Ishikawa (cell line): ENCODE results near the gene FMN2.

Experiments used
- CEBPB ChIP-seq: IDR thresholded peaks from 2 replicates; pipeline ENCODE4 v1.6.1; 2012
- CREB1 ChIP-seq: IDR thresholded peaks from 2 replicates; pipeline ENCODE4 v1.6.1; 2012; ENCODE audit warnings: low read depth
- EP300 ChIP-seq: IDR thresholded peaks from 2 replicates; pipeline ENCODE4 v1.6.1; 2012; ENCODE audit warnings: borderline replicate concordance
- FOXM1 ChIP-seq: IDR thresholded peaks from 2 replicates; pipeline ENCODE4 v1.6.1; 2012; ENCODE audit warnings: low read depth, borderline replicate concordance
- MAX ChIP-seq: IDR thresholded peaks from 2 replicates; pipeline ENCODE4 v1.6.1; 2012
- NFIC ChIP-seq: IDR thresholded peaks from 2 replicates; pipeline ENCODE4 v1.6.1; 2012
- RAD21 ChIP-seq: IDR thresholded peaks from 2 replicates; pipeline ENCODE4 v1.6.1; 2012; ENCODE audit warnings: low read depth
- REST ChIP-seq: IDR thresholded peaks from 2 replicates; pipeline ENCODE4 v1.6.1; 2012; ENCODE audit warnings: low read depth, mild to moderate bottlenecking
- TAF1 ChIP-seq: IDR thresholded peaks from 2 replicates; pipeline ENCODE4 v1.6.1; 2012; ENCODE audit warnings: low read depth, mild to moderate bottlenecking
- TCF12 ChIP-seq: IDR thresholded peaks from 2 replicates; pipeline ENCODE4 v1.6.1; 2012; ENCODE audit warnings: low read depth
- TEAD4 ChIP-seq: IDR thresholded peaks from 2 replicates; pipeline ENCODE4 v1.6.1; 2012
- YY1 ChIP-seq: IDR thresholded peaks from 2 replicates; pipeline ENCODE4 v1.6.1; 2012; ENCODE audit warnings: low read depth
- ZBTB7A ChIP-seq: IDR thresholded peaks from 2 replicates; pipeline ENCODE4 v1.6.1; 2012; ENCODE audit warnings: low read depth

GRCh38 chr1:240090014-240090413 is 1.7 kb upstream of the FMN2 start:
- TF ChIP-seq TCF12 (no peak), RAD21 (no peak), FOXM1 (no peak), NFIC (no peak), ZBTB7A (no peak), REST (no peak), CEBPB (no peak), TEAD4 (no peak), EP300 (no peak), CREB1 (no peak), YY1 (no peak), TAF1 (no peak), MAX (no peak)
